KMS-11 (cell line): ENCODE results near the gene CDH2.

Experiments used
- H2AFZ ChIP-seq: fragments of 200-600 bp; sonication (generic); 2 replicates; pipeline ENCODE4 v1.6.1; 2016; ENCODE audit warnings: antibody characterized with exemption, mixed run types, low read depth
- H3K27ac ChIP-seq: fragments of 200-600 bp; sonication (generic); 2 replicates; pipeline ENCODE4 v1.6.1; 2016; ENCODE audit warnings: mild to moderate bottlenecking, mixed run types
- H3K27me3 ChIP-seq: fragments of 200-600 bp; sonication (generic); 2 replicates; pipeline ENCODE4 v1.6.1; 2017; ENCODE audit warnings: mild to moderate bottlenecking, low read depth, mixed run types, moderate library complexity; ENCODE audit not compliant: insufficient read depth
- H3K36me3 ChIP-seq: fragments of 200-600 bp; sonication (generic); 2 replicates; pipeline ENCODE4 v1.6.1; 2017; ENCODE audit warnings: mild to moderate bottlenecking, mixed run types; ENCODE audit not compliant: insufficient read depth
- H3K4me1 ChIP-seq: fragments of 200-600 bp; sonication (generic); 2 replicates; pipeline ENCODE4 v1.6.1; 2016; ENCODE audit warnings: mild to moderate bottlenecking, low read depth, mixed run types; ENCODE audit not compliant: poor library complexity, severe bottlenecking
- H3K4me2 ChIP-seq: fragments of 200-600 bp; sonication (generic); 2 replicates; pipeline ENCODE4 v1.7.0; 2016; ENCODE audit warnings: mild to moderate bottlenecking, mixed run types
- H3K4me3 ChIP-seq: fragments of 200-600 bp; sonication (generic); IDR thresholded peaks from 2 replicates; pipeline ENCODE4 v1.6.1; 2017; ENCODE audit warnings: low read depth, low read length, mixed read lengths; ENCODE audit not compliant: insufficient read depth
- H3K79me2 ChIP-seq: fragments of 200-600 bp; sonication (generic); 2 replicates; pipeline ENCODE4 v1.6.1; 2016; ENCODE audit warnings: low read depth, mixed run types; ENCODE audit not compliant: insufficient read depth
- H3K9ac ChIP-seq: fragments of 200-600 bp; sonication (generic); 2 replicates; pipeline ENCODE4 v1.6.1; 2016; ENCODE audit warnings: mild to moderate bottlenecking, mixed run types
- H4K20me1 ChIP-seq: fragments of 200-600 bp; sonication (generic); 2 replicates; pipeline ENCODE4 v1.6.1; 2016; ENCODE audit warnings: mild to moderate bottlenecking, mixed run types; ENCODE audit not compliant: insufficient read depth
- CTCF ChIP-seq: fragments of 200-600 bp; sonication (generic); conservative IDR thresholded peaks from 2 replicates; pipeline ENCODE4 v1.6.1; 2017; ENCODE audit warnings: low read depth, mild to moderate bottlenecking, antibody characterized with exemption, low read length, moderate library complexity, mixed read lengths

Gene CDH2

DNA sequence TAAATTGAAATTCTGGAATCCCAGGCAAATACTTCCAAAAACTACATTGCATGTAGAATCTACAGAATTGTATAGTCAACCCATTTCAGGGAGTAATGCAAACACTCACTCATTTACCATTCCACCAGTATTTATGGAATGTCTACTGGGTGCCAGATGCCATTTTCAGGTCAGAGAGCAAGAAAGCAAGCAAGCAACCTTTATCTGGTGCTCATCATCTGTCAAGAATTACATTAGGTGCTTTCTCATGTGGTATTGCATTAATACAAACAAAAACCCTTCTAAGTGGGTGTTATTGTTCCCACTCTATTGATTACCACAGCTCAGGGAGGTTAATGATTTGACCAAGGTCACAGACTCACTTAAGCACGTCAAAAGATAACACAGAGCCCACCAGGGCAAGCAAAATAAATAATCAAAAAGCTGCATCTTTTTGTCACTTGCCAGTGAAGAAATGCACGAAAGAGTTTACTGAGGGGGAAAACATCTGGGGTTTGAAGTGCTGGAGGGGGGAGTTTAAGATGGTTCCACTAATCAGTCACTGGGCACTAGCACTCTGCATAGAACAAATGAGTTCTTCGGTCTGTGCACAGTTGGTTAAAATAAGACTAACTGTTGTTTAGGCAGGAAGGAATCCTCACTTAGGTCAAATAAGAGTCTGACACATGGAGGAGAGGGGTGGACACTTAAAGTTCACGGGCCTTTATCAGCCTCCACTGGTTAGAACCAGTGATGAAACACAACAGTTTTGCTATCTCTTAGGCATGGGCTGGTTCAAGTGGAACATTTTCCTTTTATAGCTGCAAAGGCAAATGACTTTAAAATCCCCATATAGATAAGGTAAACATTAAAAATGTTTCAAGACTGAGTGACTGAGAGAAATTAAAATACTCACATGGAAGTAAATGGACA is 208.8 kb downstream of the CDH2 start:
- H2AFZ ChIP-seq: no peak overlapping the region
- H3K4me3 ChIP-seq: no peak overlapping the region
- no peaks in the 10 kb centered on the region for H4K20me1 ChIP-seq
- no peak for TF ChIP-seq CTCF
- no peaks in the 10 kb centered on the region for H3K27me3 ChIP-seq
- peaks cover 8% of the 10 kb centered on the region for H3K4me1 ChIP-seq
- no peak overlapping the region for H3K27ac ChIP-seq
- no peak overlapping the region for H3K9ac ChIP-seq
- no peak overlapping the region for H3K4me2 ChIP-seq
- H3K36me3 ChIP-seq: no peaks in the 10 kb centered on the region
- no peaks in the 10 kb centered on the region for H3K79me2 ChIP-seq

- no peak overlapping the region for H3K27ac ChIP-seq
- H3K4me2 ChIP-seq: no peak overlapping the region
- no peak overlapping the region for H3K4me3 ChIP-seq
Measured at GRCh38 chr18:27966881-27967280, 210.0 kb downstream of the CDH2 start.

GRCh38 chr18:27964811-27965210 is 212.1 kb downstream of the CDH2 start:
- Histone ChIP-seq H3K9ac (no peak overlapping the region), H3K4me3 (no peak overlapping the region), H3K27ac (no peak overlapping the region), H3K4me1 (peaks cover 8% of the 10 kb centered on the region), H2AFZ (no peak overlapping the region), H3K36me3 (no peaks in the 10 kb centered on the region), H3K79me2 (no peaks in the 10 kb centered on the region), H4K20me1 (no peaks in the 10 kb centered on the region), H3K27me3 (no peaks in the 10 kb centered on the region), H3K4me2 (no peak overlapping the region)
- TF ChIP-seq CTCF: no peak

More at GRCh38 chr18:27966881-27967280, 210.0 kb downstream of the CDH2 start:
- no peaks in the 10 kb centered on the region for H4K20me1 ChIP-seq
- H3K4me1 ChIP-seq: peaks cover 8% of the 10 kb centered on the region
- no peaks in the 10 kb centered on the region for H3K27me3 ChIP-seq
- no peak overlapping the region for H2AFZ ChIP-seq
- H3K79me2 ChIP-seq: no peaks in the 10 kb centered on the region
- H3K9ac ChIP-seq: no peak overlapping the region
- TF ChIP-seq CTCF: no peak
- H3K36me3 ChIP-seq: no peaks in the 10 kb centered on the region

- TF ChIP-seq CTCF: no peak
- Histone ChIP-seq H3K4me1 (no peaks in the 10 kb centered on the region), H3K79me2 (no peaks in the 10 kb centered on the region), H3K4me3 (no peak overlapping the region), H3K27ac (no peak overlapping the region), H3K9ac (no peak overlapping the region), H3K4me2 (no peak overlapping the region), H2AFZ (no peak overlapping the region), H3K27me3 (no peaks in the 10 kb centered on the region), H4K20me1 (no peaks in the 10 kb centered on the region), H3K36me3 (no peaks in the 10 kb centered on the region)
Measured at GRCh38 chr18:27959101-27959500, 217.8 kb downstream of the CDH2 start.
